PC-9 (cell line): Measurements from ENCODE around the gene GRIP1. TPM values are rescaled to one million over a fixed set of nuclear protein-coding genes. Genes with fewer than 3 reads are reported as not detected.

ENCODE experiments used
- BruUV-seq: library from RNA; stranded (reverse); fragments of 400-500 nt; replicated peaks from 2 replicates; lab custom pipeline; 2021; lab: Mats Ljungman, UMichigan
- CTCF ChIA-PET: fragments of 300-600 bp; sonication (Branson Sonifier 250); formaldehyde crosslinking; loops from one replicate; lab custom pipeline; 2022; ENCODE audit warnings: antibody characterized with exemption; lab: Charles Lee
- POLR2A ChIA-PET: fragments of 300-600 bp; sonication (Branson Sonifier 250); formaldehyde crosslinking; loops from one replicate; lab custom pipeline; 2022; ENCODE audit warnings: antibody characterized with exemption; ENCODE audit not compliant: unreplicated experiment; lab: Charles Lee
- DNase-seq, 2 experiments: peaks; one replicate each; pipeline versions ENCODE4 v3.0.0 to v3.0.0-alpha.2; 2015 to 2022; ENCODE audit warnings: mixed read lengths in 1 of 2
- H2AFZ ChIP-seq: fragments of 200-600 bp; sonication (generic); 2 replicates; pipeline ENCODE4 v1.8.1; 2017; ENCODE audit warnings: antibody characterized with exemption
- H3F3A ChIP-seq: fragments of 200-600 bp; sonication (generic); 2 replicates; pipeline ENCODE4 v1.8.1; 2017; ENCODE audit warnings: antibody characterized with exemption, mild to moderate bottlenecking, low read depth; ENCODE audit not compliant: insufficient read depth
- H3K27ac ChIP-seq: fragments of 200-600 bp; sonication (generic); 2 replicates; pipeline ENCODE4 v1.6.1; 2016; ENCODE audit warnings: mixed run types
- H3K27me3 ChIP-seq: fragments of 200-600 bp; sonication (generic); 2 replicates; pipeline ENCODE4 v1.6.1; 2016; ENCODE audit warnings: low read depth, mixed run types; ENCODE audit not compliant: insufficient read depth
- H3K36me3 ChIP-seq: fragments of 200-600 bp; sonication (generic); 2 replicates; pipeline ENCODE4 v1.6.1; 2016; ENCODE audit warnings: low read depth, mixed run types
- H3K4me1 ChIP-seq: fragments of 200-600 bp; sonication (generic); replicated peaks from 2 replicates; pipeline ENCODE4 v1.6.1; 2016; ENCODE audit warnings: mixed run types; ENCODE audit not compliant: insufficient read depth
- H3K4me2 ChIP-seq: fragments of 200-600 bp; sonication (generic); 2 replicates; pipeline ENCODE4 v1.6.1; 2017; ENCODE audit warnings: mixed run types
- H3K4me3 ChIP-seq: fragments of 200-600 bp; sonication (generic); 2 replicates; pipeline ENCODE4 v1.6.1; 2016; ENCODE audit warnings: mixed run types
- H3K79me2 ChIP-seq: fragments of 200-600 bp; sonication (generic); 2 replicates; pipeline ENCODE4 v1.6.1; 2017; ENCODE audit warnings: low read depth, mixed run types
- H3K9me2 ChIP-seq: fragments of 200-600 bp; sonication (generic); 2 replicates; pipeline ENCODE4 v1.8.1; 2017; ENCODE audit warnings: mild to moderate bottlenecking; ENCODE audit not compliant: insufficient read depth
- H3K9me3 ChIP-seq: fragments of 200-600 bp; sonication (generic); 2 replicates; pipeline ENCODE4 v1.8.1; 2016; ENCODE audit warnings: low read depth; ENCODE audit not compliant: insufficient read depth
- H4K20me1 ChIP-seq: fragments of 200-600 bp; sonication (generic); 2 replicates; pipeline ENCODE4 v1.8.1; 2017; ENCODE audit not compliant: insufficient read depth
- EZH2 ChIP-seq: fragments of 200-600 bp; sonication (generic); IDR thresholded peaks from 2 replicates; pipeline ENCODE4 v1.8.0; 2017; ENCODE audit warnings: antibody characterized with exemption, low read depth
- intact Hi-C: fragments of 100-400 bp; cut with micrococcal nuclease; formaldehyde crosslinking; loops from one replicate; pipeline ENCODE4 v1.10.0; 2022; ENCODE audit not compliant: unreplicated experiment
- total RNA-seq: library from RNA; stranded (reverse); gene quantifications from 2 replicates; pipeline ENCODE4 v1.2.3, GENCODE V29; 2021
- TF ChIP-seq, protein P1 (sequence below): fragments of 200-600 bp; sonication (generic); conservative IDR thresholded peaks from 2 replicates; pipeline ENCODE4 v1.6.1; 2017; ENCODE audit warnings: mixed run types, antibody characterized with exemption, mild to moderate bottlenecking, moderate library complexity

Gene GRIP1
- total RNA-seq, 1 experiment from 2014 or later = 16.0 TPM

- peak overlapping the region; percentile 76; the same call in 1 of the 2 replicates for H2AFZ ChIP-seq
- no peaks in the 10 kb centered on the region for H3K9me3 ChIP-seq
- POLR2A ChIA-PET = interaction anchor here (0.6 to 0.7 kb wide), 2 partner anchors 13 to 35 kb away, joined by 3 to 5 read pairs; no protein-coding TSS in a partner anchor
- CTCF ChIA-PET = interaction anchor here (0.6 to 0.7 kb wide), 2 partner anchors 1385 to 1748 kb away, joined by 3 to 5 read pairs; no protein-coding TSS in a partner anchor
- peaks cover 6% of the 10 kb centered on the region; the same call in 1 of the 2 replicates for H3F3A ChIP-seq
- H3K4me2 ChIP-seq = peak overlapping the region; percentile 59
- H3K27me3 ChIP-seq = no peaks in the 10 kb centered on the region
- no peaks in the 10 kb centered on the region for H3K9me2 ChIP-seq
- H3K36me3 ChIP-seq = no peaks in the 10 kb centered on the region
- intact Hi-C loops = no loop called here
- no peak overlapping the region for H3K27ac ChIP-seq
- no peaks in the 10 kb centered on the region for H3K4me1 ChIP-seq
- no peaks in the 10 kb centered on the region for H3K79me2 ChIP-seq
- DNase-seq = peak; percentile 3 to 78
- BruUV-seq = no TSS peak
- H4K20me1 ChIP-seq = no peaks in the 10 kb centered on the region
- H3K4me3 ChIP-seq = peak overlapping the region; percentile 53; the same call in 1 of the 2 replicates
- TF ChIP-seq, protein P1, sequence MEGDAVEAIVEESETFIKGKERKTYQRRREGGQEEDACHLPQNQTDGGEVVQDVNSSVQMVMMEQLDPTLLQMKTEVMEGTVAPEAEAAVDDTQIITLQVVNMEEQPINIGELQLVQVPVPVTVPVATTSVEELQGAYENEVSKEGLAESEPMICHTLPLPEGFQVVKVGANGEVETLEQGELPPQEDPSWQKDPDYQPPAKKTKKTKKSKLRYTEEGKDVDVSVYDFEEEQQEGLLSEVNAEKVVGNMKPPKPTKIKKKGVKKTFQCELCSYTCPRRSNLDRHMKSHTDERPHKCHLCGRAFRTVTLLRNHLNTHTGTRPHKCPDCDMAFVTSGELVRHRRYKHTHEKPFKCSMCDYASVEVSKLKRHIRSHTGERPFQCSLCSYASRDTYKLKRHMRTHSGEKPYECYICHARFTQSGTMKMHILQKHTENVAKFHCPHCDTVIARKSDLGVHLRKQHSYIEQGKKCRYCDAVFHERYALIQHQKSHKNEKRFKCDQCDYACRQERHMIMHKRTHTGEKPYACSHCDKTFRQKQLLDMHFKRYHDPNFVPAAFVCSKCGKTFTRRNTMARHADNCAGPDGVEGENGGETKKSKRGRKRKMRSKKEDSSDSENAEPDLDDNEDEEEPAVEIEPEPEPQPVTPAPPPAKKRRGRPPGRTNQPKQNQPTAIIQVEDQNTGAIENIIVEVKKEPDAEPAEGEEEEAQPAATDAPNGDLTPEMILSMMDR = no peak
- TF ChIP-seq EZH2 = no peak
These were observed 229.3 kb downstream of the GRIP1 start for GRCh38 chr12:66449531-66449930.

DNA sequence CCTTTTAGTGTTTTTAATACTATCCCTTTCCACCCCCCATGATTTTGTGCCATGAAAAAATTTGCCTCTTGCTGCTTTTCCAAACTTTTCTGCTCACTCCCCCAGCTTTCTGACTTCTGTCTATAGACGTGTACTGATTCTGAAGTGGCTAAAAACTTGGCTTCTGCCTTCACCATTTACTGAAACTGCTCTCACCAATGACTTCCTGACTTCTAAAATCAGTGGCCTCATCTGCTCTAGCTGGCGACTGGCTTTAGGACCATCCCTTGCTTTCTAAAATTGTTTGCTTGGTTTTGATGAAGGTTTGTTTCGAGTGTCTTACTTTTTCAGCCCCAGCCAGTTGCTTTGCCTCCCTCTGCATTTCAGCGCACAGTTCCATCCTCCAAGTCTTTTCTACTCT, 231.2 kb downstream of the GRIP1 start:
- POLR2A ChIA-PET = interaction anchor here (0.7 kb wide), 1 partner anchor 568 kb away, joined by 3 read pairs; no protein-coding TSS in a partner anchor
- no TSS peak for BruUV-seq

GRCh38 chr12:66446276-66446675, 232.6 kb downstream of the GRIP1 start:
- no peak overlapping the region for H3K4me2 ChIP-seq
- H3K36me3 ChIP-seq = no peaks in the 10 kb centered on the region
- intact Hi-C loops = no loop called here
- CTCF ChIA-PET = no interaction called here
- POLR2A ChIA-PET = no interaction called here
- H3K4me3 ChIP-seq = no peak overlapping the region
- H4K20me1 ChIP-seq = no peaks in the 10 kb centered on the region
- no peaks in the 10 kb centered on the region for H3K4me1 ChIP-seq
- no peak for DNase-seq
- TF ChIP-seq, protein P1 = no peak
- no peak for TF ChIP-seq EZH2
- no peaks in the 10 kb centered on the region for H3K79me2 ChIP-seq
- H3F3A ChIP-seq = peaks cover 6% of the 10 kb centered on the region; the same call in 1 of the 2 replicates
- no peak overlapping the region for H3K27ac ChIP-seq
- H3K9me3 ChIP-seq = no peaks in the 10 kb centered on the region
- no peak overlapping the region for H2AFZ ChIP-seq
- H3K27me3 ChIP-seq = no peaks in the 10 kb centered on the region
- no TSS peak for BruUV-seq
- H3K9me2 ChIP-seq = no peaks in the 10 kb centered on the region

More for the DNA sequence above, 231.2 kb downstream of the GRIP1 start:
- H3K27me3 ChIP-seq = no peaks in the 10 kb centered on the region
- no peak for DNase-seq
- H3K4me2 ChIP-seq = no peak overlapping the region
- no peaks in the 10 kb centered on the region for H3K9me2 ChIP-seq
- TF ChIP-seq EZH2 = no peak
- TF ChIP-seq, protein P1 = no peak
- no peaks in the 10 kb centered on the region for H3K4me1 ChIP-seq
- intact Hi-C loops = no loop called here
- CTCF ChIA-PET = no interaction called here
- no peak overlapping the region for H3K4me3 ChIP-seq
- H3K79me2 ChIP-seq = no peaks in the 10 kb centered on the region
- H3K9me3 ChIP-seq = no peaks in the 10 kb centered on the region
- H3K36me3 ChIP-seq = no peaks in the 10 kb centered on the region
- peaks cover 6% of the 10 kb centered on the region; the same call in 1 of the 2 replicates for H3F3A ChIP-seq
- H3K27ac ChIP-seq = no peak overlapping the region
- H4K20me1 ChIP-seq = no peaks in the 10 kb centered on the region
- no peak overlapping the region for H2AFZ ChIP-seq
